HG03469 (cell line): ENCODE results near the gene GADD45B.
A peak's percentile ranks its signal among the peaks of the same experiment; 100 is the strongest.
"Not testable (repeated sequence)": the region's sequence is repeated elsewhere in the genome, so short reads cannot be mapped to it uniquely, and the experiment has no call there.

Source experiments
- ATAC-seq: cut with Tn5 transposase; IDR thresholded peaks from one replicate; pipeline ENCODE4 v1.9.1; 2021; ENCODE audit warnings: mild to moderate bottlenecking, moderate library complexity, moderate number of reproducible peaks; ENCODE audit not compliant: unreplicated experiment

The GADD45B gene

DNA sequence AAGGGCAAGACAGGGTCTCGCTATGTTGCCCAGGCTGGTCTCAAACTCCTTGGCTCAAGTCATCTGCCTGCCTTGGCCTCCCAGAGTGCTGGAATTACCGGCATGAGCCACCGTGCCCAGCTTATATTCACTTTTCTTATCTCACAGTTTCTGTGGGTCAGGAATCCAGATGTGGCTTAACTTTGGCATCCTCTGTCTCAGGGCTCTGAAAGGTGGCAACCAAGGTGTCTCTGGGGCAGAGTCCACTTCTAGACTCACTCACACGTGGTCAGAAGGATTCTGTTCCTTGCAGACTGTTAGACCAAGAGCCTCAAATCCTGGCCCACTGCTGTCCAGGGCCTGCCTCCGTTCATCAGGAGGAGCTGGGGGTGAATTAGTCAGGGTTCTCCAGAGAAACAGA lies 11.5 kb upstream of the GADD45B start:
- ATAC-seq = no peak

DNA sequence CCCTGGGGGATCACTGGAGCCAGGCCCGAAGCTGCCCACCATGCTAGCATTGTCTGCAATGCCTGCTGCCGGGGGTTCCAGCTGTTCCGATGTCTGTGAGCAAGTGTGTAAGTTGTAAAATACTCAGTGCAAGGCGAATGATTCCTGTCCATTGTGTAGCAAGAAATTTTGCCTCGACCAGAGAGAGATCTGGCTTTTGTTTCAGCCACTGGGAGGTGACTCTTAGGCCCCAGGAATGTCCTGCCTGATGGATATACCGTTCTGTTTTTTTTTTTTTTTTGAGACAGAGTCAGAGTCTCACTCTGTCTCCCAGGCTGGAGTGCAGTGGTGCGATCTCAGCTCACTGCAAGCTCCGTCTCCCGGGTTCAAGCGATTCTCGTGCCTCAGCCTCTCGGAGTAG lies 7.3 kb upstream of the GADD45B start:
- no peak for ATAC-seq

DNA sequence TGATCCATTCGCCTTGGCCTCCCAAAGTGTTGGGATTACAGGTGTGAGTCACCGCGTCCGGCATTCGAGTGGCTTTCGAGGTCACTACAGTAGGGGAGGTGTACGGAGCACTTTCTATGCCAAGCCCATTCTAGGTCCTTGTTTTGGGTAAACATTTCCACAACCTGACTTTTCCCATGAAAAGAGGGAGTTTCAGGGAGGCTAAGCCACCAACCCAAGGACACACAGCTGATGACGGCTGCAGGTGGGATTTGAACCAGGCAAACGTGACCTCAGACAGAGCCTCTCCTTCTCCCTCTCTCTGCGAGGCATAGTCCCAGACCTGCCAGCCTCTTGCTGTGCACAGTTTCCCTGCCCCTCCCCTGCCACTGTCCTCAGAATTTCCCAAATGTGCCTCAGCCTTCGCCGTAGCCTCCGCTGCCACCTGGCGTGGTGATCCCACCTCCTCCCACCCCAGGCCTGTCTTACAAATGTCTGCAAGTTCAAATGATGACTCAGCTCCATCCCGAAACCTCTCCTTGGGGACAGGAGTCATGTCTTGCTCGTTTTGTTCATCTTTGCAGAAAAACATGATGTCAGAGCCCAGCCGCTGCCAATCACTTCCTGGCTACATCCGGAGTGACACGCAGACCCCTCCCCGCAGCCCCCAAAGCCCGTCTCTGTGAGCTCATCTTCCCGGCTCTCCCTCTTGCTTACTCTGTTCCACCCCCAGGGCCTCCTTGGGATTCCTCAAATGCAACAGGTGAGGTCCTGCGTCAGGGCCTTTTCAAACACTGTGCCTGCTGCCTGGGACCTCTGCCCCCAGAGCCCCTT lies 6.6 kb upstream of the GADD45B start:
- ATAC-seq = no peak

DNA sequence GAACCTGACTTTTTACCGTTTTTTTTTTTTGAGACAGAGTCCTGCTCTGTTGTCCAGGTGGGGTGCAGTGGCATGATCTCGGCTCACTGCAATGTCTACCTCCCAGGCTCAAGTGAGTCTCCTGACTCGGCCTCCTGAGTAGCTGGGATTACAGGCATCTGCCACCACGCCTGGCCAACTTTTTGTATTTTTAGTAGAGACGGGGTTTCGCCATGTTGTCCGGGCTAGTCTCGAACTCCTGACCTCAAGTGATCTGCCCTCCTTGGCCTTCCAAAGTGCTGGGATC lies 6.1 kb upstream of the GADD45B start:
- ATAC-seq = not testable (repeated sequence)

DNA sequence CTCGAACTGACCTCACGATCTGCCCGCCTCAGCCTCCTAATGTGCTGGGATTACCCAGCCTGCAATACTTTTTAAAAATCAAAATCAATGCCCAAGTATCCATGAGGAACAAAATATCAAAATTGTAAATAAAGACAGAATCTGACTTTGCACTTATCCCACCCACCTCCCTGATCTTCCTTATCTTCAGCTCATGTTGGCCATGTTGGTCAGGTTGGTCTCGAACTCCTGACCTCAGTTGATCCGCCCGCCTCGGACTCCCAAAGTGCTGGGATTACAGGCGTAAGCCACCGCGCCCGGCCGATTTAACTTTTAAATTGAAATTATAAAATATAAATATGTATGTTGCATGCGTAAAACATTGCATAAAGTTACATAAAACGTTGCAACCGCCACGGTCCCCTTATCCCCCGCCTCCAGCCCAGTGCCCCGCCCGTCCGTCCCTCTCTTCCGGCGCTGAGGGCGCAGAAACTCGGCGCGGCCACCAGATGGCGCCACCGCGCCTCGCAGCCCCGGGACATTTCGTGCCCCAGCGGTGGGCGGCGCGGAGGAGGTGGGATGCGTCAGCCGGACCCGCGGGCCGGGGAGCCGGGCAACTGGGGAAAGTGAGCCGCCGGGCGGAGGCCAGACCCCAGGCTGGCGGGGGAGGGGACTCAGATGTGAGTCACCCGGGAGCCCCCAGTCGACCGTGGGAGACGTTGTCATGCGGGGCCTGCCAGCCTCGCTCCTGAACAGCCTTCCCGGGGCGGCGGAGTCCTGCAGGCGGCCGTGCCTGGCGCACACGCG lies 1.5 kb upstream of the GADD45B start:
- peak; percentile 29 for ATAC-seq

DNA sequence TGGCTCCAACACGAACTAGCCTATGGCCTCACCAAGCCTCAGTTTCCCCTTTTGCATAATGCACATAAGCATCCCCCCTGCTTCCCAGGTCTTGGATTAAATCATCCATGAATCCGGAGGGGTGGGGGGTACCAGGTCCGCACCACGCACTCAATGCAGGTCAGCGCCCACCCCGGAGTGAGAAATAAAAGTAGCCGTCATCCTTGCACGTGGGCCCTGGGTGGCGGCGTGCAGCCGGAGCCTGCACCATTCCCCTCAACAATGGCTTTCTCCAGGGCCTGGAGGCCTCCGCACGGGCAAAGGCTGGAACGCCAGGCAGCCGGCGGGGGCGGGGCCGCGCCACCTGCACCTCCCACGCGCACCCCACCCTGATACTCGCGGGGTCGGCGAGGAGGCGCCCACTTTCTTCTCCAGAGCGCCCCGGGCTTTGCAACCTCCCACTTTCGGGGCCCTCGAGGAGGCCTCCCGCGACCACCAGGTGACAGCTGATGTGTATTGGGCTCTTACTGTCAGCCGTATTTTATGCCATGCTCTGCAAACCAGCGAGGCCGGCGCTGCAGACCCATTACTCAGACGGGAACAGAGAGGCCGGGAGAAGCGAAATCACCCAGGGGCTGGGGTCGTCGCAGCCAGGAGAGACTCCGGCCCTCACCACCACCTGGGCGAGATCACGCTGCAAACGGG lies 767 bp upstream of the GADD45B start:
- ATAC-seq = no peak

DNA sequence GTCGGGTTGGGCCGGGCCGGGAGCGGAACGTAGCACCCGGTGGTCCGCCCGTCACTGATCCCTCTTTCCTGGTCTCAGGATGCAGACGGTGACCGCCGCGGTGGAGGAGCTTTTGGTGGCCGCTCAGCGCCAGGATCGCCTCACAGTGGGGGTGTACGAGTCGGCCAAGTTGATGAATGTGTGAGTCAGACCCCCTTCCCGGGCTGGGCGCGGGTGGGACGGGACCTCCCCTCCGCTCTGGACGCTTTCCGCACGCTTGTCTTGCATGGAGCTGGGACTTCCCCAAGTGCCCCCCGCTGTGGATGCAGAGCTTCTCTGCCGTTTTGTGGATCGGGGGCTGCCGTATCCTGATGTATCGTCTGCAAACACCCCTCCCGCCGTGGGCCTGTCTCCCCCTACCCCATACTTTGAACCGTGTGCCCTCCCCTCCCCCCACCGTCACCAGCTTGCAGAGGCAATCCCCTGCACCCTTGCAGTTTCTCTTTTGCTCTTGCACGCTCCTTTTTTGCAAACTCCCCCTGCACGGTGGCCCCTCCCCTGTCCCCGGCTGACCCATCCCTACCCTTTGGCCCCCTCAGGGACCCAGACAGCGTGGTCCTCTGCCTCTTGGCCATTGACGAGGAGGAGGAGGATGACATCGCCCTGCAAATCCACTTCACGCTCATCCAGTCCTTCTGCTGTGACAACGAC lies 669 bp downstream of the GADD45B start:
- ATAC-seq = no peak

DNA sequence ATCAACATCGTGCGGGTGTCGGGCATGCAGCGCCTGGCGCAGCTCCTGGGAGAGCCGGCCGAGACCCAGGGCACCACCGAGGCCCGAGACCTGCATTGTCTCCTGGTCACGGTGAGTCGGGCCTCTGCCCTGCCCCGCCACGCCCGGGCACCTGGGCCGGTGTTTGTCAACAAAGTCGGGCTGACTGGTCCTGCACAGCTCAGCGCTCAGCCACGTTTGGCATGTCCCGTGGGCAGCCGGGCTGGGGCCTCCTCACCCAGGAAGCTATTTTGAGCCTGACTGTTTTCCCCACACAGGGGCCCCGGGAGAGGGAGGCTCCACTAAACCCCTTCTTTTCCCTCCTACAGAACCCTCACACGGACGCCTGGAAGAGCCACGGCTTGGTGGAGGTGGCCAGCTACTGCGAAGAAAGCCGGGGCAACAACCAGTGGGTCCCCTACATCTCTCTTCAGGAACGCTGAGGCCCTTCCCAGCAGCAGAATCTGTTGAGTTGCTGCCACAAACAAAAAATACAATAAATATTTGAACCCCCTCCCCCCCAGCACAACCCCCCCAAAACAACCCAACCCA lies 1.3 kb downstream of the GADD45B start:
- no peak for ATAC-seq

DNA sequence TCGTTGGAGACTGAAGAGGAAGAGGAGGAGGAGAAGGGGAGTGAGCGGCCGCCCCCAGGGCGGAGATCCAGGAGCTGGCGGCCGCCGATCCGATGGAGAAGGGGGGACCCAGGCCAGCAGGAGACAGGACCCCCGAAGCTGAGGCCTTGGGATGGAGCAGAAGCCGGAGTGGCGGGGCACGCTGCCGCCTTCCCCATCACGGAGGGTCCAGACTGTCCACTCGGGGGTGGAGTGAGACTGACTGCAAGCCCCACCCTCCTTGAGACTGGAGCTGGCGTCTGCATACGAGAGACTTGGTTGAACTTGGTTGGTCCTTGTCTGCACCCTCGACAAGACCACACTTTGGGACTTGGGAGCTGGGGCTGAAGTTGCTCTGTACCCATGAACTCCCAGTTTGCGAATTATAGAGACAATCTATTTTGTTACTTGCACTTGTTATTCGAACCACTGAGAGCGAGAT lies 1.8 kb downstream of the GADD45B start:
- ATAC-seq = no peak

DNA sequence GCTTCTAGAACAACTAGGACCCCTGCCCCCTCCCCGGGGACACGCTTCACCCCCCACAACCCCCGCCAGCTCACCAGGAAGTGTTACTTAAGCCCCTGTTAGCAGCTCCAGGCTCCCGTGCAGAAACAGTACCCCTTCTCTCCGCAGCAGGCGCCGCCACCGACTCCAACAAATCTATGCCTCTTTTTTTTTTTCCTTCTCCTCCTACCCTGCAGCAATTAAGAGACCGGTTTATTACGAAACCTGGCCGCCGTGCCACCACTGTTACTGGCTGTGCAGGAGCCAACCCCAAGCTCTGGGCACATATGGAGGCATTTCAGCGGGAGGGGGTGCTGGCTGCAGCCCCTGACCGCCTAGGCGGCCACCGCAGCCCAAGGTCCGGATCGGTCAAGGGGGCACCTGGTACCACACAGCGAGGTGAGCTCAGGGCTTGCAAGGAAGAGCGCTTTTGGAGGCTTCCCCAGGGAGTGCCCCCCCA lies 2.4 kb downstream of the GADD45B start:
- no peak for ATAC-seq

DNA sequence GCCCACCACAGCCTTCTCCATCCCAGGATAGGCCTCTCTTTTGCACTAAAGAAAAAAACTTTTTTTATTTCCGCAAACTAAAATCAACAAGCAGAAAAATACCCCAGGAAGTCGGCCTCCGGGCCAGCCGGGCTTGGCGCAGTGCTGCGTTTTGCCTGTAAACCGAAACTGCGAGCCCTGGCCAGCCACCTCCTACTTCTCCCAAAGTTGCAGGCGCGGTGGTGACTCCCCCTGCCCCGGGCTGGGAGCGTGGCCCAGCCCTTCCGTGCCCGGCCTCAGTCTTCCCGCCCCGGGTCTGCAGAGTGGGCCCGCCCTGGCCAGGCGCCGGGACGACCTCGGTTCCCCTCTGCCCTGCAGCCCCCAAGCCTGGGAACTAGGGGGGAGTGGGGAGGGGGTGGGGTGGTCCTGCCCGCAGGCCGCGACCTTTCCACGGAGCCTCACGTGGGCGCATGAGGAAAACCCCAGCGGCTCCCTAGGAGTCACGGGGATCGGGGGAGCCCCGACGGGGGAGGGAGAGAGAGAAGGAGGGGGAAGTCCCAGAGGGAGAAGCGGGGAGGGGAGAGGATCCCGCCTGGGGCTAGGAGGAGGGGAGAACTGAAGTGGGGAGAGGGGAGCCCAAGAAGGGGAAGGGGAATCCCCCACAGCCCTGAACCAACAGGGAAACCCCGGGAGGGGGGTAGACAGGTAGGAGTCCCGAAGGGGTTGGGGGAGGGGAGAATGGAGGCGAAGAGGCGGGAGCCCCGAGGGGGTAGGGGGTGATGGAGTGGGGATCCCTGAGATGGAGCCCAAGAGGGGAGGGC lies 3.0 kb downstream of the GADD45B start:
- no peak for ATAC-seq

DNA sequence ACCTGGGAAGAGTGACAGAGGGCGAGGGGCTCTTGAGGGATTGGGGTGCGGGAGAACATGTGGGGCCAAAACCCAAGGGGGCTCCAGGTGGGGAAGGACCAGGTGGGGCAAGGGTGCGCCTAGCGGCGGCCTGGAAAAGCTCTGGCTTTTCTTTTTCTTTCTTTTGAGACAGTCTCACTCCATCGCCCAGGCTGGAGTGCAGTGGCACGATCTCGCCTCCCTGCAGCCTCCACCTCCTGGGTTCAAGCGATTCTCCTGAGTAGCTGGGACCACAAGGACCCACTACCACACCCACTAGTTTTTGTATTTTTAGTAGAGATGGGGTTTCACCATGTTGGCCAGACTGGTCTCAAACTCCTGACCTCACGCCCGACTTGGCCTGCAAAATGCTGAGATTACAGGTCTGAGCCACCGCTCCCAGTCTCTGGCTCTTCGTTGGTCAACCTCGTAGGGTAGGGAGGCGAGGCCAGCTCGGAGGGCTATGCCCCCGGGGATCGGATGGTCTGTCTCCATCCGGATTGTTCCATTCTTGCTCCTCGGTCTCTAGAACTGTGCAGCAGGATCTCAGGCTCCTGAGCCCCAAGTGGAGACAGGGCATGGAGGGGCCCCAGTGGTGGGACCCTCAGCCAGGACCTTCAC lies 3.7 kb downstream of the GADD45B start:
- ATAC-seq = no peak

DNA sequence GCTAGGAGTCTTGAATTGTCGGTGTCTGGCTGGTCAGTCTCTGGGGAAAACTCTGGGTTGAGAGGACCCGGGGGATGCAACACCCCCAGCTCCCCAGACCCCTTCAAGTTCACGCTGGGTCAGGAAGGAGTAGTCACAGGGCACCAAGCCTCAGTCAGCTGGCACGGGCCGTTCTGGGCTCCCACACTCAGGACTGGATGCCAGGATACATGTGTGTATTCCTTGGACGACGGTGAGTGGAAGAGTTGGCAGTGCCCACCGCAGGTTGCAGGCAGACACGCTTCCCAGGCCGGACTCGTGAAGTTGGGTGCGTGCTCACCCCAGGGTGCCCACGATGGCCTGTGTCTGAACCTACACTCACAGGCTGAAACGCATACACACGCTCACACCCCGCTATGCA lies 5.5 kb downstream of the GADD45B start:
- ATAC-seq = no peak

DNA sequence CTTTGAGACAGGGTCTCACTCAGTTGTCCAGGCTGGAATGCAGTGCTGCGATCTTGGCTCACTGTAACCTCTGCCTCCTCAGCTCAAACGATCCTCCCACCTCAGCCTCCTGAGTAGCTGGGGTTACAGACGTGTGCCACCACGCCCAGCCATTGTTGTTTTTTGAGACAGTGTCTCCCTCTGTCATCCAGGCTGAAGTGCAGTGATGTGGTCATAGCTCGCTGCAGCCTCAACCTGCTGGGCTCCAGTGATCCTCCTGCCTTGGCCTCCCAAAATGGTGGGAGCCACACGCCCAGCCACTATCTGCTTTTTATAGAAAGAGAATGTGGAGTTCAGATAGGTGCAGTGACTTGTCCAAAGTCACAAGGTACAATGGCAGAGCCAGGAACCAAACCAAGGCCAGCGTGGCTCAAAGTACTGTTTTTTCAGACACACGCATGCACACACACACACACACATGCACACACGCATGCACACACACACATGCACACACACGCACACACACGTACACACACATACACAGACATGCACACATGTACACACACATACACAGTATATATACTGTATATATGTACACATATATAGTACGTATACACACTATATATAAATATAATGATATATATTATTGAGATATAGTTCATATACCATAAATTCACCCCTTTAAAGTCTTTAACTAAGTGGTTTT lies 6.6 kb downstream of the GADD45B start:
- ATAC-seq = no peak

DNA sequence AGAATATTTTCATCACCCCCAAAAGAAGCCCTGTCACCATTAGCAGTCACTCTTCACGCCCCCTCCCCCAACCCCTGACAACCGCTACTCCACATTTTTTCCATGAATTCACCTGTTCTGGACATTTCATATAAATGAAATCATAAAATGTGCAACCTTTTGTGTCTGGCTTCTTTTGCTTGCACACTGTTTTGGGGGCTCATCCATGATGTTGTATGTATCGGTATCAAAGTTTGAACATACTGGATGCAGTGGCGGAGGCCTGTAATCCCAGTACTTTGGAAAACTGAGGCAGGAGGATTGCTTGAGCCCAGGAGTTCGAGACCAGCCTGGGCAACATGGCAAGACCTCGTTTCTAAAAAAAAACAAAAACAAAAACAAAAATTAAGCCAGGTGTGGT lies 7.2 kb downstream of the GADD45B start:
- no peak for ATAC-seq

DNA sequence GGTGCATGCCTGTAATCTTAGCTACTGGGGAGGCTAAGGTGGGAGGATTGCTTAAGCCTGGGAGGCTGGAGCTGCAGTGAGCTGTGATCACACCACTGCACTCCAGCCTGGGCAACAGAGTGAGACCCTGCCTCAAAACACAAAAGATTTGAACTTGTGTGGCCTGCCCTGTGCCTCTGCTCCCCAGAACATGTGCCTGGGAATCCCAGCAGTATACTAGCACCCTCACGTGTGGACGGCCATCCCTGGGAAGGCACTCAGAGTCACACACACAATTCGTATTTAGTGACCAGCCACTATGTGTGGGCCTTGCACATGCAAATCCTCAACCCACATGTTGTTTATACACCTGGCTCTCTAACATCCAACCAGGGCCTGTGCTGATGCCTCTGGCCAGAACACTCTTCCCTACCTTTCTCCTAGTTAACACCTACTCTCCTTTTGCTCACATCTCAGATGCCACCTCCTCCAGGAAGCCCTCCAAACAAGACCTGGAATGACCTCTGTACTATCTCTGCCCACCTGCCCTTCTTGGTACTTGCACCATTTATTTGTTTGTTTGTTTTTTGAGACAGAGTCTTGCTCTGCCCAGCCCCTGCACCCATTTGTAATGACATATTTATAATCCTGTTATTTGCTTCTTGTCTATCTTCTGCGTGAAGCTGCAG lies 7.7 kb downstream of the GADD45B start:
- ATAC-seq = no peak

DNA sequence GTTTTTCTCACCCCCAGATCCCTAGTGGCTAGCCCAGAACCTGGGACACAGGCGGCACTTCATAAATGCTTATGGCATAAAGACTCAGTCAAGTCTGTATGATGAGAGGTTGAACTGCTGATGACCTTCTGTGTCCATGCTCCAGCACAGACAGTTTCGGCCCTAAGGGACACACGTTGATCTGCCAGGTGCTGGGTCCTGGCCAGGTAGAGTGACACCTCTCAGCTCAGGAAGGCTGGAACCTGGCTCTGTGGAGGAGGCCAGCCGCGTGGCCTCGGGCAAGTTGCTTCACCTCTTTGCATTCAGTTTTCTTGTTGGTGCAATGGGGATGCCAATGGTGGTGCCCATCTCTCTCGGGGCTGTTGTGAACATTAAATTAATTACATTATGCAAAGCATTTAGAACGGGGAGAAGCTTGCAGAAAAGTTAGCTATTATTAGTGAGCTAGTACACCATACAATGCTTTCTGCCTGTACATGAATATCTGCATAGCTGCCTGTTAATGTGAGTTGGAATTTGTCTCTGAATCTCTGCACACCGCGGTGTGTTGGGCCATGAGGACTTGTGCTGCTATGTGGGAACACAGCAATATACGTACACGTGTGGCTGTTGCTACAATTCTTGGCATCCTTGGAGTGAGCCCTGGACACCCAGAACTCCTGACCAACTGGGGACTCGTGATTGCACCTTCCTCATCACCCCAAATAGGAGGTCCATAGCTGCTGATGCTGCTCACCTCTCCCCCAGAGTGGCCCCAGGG lies 8.4 kb downstream of the GADD45B start:
- ATAC-seq = no peak

DNA sequence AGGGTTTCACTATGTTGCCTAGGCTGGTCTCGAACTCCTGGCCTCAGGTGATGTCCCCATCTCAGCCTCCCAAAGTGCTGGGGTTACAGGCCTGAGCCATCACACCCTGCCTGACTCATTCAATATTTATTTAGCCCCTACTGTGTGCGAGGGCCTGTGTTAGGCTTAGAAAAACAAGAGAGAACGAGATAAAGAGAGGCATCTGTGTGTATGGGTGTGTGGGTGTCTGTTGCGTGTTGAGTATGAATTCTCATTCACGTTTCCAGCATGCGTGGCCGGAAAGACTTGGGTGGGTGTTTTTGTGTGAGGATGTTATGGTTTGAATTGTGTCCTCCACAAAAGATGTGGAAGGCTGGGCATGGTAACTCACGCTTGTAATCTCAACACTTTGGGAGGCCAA lies 9.5 kb downstream of the GADD45B start:
- no peak for ATAC-seq
